Stimulated activated CD4-positive, alpha-beta T cell treated with anti-CD3 and anti-CD28 coated beads, TNF-alpha, amount 100 ng/mL, for 1 hour (primary cell): ENCODE measurements around the gene ALDH1L1.
"Not testable (repeated sequence)": the region's sequence is repeated elsewhere in the genome, so short reads cannot be mapped to it uniquely, and the experiment has no call there.

Experiments used
- DNase-seq, 3 donors: peaks; one replicate each; pipeline ENCODE4 v3.0.0-alpha.2; 2020; ENCODE audit warnings: low read depth in 3 of 3, low spot score in 1 of 3

Gene ALDH1L1

DNA sequence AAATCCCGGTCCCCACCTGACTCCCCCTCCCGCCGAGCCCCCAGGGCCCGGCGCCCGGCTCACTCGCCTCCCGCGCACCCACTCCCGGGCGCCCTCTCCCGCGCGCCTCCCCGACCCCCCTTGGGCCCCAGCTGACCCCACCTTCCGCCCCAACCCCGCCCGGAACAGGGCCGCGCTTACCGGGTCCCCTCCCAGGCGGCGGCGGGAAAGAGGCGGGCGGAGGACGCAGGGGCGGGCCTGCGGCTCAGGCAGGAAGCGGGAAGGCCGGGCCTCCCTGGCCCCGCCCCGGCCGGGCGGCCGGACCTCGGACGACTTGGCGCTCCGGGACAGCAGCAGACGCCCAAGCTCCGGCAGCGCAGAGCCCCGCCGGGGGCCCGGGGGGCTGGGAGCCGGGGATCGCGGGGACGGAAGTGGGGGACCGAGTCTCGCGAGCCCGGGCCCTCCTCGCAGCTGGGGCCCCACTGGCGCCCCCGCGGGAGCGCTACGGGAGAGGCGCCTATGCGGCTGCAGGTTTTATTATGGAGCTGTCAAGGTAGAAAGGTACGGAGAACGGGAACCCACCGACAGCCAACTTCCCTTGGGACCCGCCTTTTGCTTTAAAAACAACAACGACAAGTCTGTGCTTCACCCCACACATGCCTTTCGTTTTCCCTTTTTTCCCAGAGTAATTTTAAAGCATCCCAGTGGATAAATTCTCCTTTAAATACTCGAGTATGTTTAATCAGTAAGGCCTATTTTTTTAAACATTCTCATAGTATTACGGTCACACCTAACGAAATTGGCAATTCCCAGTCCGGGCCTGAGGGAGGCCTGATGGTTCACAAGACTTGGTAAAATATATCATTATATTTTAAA is 96.2 kb downstream of the ALDH1L1 start, which contains the start of gene SLC41A3:
TSS of gene SLC41A3 (minus strand) at position 212 of the 855 bp plus-strand sequence. CDS start 15,905 bp downstream, outside the sequence.
- peak; percentile 60 to 83 (median 61) for DNase-seq

GRCh38 chr3:126083511-126083912 is 96.9 kb downstream of the ALDH1L1 start:
- DNase-seq: no peak

GRCh38 chr3:126083138-126083445 is 97.3 kb downstream of the ALDH1L1 start:
- DNase-seq: no peak

GRCh38 chr3:126082362-126083137 is 97.8 kb downstream of the ALDH1L1 start:
- no peak for DNase-seq

GRCh38 chr3:126081618-126082361 is 98.6 kb downstream of the ALDH1L1 start:
- DNase-seq: no peak

DNA sequence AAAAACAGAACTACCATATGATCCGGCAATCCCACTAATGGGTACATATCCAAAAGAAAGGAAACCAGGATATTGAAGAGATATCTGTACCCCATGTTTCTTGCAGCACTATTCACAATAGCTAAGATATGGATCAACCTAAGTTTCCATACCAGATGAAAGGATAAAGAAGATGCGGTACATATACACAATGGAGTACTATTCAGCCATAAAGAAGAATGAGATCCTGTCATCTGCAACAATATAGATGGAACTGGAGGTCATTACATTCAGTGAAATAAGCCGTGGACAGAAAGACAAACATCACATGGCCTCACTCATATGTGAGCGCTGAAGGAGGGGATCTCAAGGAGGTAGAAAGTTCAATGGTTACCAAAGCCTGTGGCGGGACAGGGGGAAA is 99.4 kb downstream of the ALDH1L1 start:
- no peak for DNase-seq

- DNase-seq: no peak
Observed at GRCh38 chr3:126078866-126079265, 101.5 kb downstream of the ALDH1L1 start.

DNA sequence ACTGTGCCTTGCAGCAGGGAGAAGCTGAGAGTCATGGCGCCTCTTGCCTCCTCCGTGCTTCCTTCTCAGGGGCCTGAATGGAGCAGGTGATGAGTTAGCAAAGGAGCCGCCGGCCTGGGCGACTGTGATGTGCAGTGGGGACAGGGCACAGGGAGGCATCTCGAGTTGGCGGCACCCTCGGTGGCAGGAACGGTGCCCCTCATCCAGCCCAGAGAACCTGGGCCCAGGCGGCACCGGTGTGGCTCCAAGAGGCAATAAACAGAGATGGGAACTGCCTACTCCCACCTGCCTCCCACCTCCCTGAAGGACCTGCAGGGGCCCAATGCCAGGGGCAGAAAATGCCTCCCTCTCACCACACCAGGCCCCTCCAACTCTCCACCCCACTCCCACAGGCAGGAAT is 102.6 kb downstream of the ALDH1L1 start:
- DNase-seq: no peak

DNA sequence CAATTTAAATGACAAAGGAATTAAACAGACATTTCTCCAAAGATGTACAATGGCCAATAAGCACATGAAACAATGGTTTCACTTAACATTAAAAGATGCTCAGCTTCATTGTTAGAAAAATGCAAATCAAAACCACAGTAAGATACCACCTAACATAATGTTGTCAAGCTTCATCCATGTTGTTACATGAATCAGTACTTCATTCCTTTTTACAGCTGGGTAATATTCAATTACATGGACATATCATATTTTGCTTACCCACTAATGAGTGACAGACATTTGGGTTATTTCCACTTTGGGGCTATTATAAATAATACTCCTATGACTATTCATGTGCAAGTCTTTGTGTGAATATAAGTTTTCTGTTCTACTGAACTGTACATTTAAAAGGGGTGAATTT is 104.2 kb downstream of the ALDH1L1 start:
- no peak for DNase-seq

DNA sequence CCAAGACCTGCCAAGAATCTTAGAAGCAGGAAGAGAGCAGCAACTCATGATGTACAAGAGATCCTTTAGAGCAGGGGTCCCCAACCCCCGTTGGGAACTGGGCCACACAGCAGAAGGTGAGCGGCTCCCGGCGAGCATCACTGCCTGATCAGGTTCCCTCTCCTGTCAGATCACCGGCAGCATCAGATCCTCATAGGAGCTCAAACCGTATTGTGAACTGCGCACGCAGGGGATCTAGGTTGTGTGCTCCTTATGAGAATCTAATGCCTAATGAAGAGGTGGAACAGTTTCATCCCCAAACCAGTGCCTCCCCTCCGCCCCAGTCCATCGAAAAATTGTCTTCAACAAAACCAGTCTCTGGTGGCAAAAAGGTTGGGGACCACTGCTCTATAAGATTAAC is 110.2 kb downstream of the ALDH1L1 start:
- no peak for DNase-seq

DNA sequence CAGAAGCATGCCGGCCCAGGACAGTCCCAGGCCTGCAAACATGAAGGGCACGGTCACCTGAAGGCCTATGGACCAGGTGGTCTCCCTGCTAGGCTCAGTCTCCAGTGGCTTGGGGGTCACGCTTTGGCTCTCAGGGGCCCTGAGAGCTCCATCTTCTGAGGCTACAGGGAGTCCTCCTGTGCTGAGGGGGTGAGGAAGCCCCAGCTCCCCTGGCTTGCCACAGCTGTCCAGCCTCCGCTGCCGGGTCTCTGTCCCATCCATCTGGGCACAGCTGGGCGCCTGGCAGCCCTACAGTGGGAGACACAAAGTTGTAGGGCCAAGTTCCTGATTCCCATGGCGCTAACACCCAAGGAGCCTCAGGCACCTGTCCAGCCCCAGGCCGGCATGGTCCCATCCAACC is 112.4 kb downstream of the ALDH1L1 start:
- DNase-seq: no peak

DNA sequence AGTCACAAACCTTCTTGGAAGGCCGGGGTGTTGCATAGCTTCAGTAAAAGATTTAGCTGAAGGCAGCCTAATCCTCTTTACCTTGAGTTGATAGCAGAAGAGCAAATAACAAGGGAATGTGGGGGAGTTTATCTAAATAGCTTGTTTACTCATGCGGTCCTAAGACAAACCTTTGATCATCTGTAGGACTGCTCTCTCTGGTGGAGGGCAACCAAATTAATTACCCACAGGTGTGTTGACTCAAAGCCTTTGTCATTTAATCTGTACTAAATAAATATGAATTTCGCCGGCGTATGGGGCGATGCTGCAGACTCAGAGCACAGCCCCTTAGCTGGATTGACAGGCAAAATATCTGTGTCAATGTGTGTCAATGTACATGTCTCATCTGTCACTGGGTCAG is 113.7 kb downstream of the ALDH1L1 start:
- not testable (repeated sequence) for DNase-seq

- DNase-seq: no peak
Observed at GRCh38 chr3:126065876-126066275, 114.5 kb downstream of the ALDH1L1 start.

DNA sequence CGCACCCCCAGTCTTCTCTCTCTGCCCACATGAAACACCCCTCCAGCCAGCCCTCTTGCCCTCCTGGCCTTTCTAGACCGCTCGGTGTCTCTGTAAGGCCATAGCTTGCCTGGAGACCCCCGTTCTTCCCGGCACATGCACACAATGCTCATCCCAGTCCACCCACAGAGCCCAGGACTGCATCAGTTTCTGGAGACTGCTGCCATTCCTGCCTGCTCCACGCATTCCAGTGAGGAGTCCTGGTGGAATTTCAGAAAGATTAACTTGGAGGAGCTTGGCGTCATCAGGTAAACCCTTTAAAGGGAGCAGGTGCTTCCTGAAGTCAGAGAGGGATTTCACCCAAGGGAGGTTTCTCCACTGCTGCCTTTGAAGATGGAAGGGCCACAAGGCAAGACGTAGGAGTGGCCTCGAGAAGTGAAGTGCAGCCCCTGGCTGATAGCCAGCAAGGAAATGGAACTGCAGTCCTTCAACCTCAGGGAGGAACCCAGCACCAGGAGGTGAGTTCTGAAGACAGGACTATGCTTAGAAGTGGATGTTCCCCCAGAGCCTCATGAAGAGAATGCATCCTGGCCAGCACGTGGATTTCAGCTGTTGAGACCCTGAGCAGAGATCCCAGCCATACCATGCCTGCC is 115.6 kb downstream of the ALDH1L1 start:
- DNase-seq: no peak

GRCh38 chr3:126063358-126063965 is 116.9 kb downstream of the ALDH1L1 start:
- DNase-seq: no peak

DNA sequence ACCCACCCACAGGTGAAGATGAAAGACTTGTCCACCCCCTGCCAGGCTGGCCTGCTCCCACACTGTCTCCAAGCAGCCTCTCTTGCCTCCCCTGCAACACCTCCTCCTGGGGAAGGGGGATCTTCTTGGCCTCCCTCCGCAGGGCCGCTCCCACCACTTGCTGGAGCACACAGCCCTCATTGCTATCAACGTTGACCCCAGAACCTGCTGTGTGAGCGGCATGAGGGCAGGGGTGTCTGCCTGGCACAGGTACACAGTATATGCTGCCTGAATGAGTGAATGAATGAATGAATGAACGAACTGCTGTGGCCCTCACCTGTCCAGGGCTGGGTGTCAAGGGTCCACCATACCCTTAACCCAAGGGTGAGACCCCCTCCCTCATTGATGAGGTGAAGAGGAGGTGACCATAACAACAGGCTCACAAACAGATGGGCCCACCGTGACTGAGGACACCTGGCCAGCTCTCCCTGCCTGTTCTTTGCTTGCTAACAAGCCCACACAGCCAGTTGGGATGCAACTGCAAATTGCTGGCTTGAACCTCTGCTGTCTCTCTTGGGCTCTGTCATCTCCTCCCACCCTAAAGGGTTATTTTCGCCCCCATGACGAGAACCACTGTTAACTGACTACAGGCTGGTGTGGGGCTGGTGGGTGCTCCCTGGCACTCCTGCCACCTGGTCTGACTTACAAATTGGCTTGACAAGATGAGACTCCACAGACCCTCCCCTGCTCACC is 118.9 kb downstream of the ALDH1L1 start:
- DNase-seq: no peak

GRCh38 chr3:126060613-126061145 is 119.7 kb downstream of the ALDH1L1 start:
- no peak for DNase-seq

DNA sequence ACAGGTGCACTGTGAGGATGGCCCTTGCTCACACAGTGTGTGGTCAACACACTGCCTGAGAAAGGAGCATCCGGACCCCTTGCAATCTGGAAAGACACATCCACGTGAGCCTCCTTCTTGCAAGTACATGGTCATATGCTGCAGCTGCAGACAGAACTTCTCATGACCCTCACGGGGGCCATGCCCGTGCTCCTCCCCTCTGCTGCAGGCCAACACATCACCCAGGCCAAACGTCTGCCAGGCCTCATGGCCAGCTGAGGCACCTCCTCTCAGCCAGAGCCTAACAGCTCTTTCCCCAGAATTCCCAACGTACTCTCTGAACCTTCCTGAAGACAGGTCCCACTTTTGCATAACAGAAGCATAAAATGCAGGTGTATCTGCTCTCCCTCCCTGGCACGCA is 121.7 kb downstream of the ALDH1L1 start:
- no peak for DNase-seq

GRCh38 chr3:126057936-126058335 is 122.5 kb downstream of the ALDH1L1 start:
- no peak for DNase-seq

GRCh38 chr3:126057501-126057819 is 122.9 kb downstream of the ALDH1L1 start:
- no peak for DNase-seq
